Tibial artery (tissue), 4 donors: ENCODE data around the gene KRTAP1-5.
"Not testable (repeated sequence)": the region's sequence is repeated elsewhere in the genome, so short reads cannot be mapped to it uniquely, and the experiment has no call there.

Source experiments
- DNase-seq, 2 donors: peaks; one replicate each; pipeline ENCODE4 v3.0.0-alpha.2; 2019
- H3K27ac ChIP-seq, 2 donors: fragments of 200-600 bp; sonication (generic) in 1 of 2; 1 replicate in 1 of 2; 2 replicates in 1 of 2; pipeline ENCODE4 v1.5.1; 2018 to 2019; ENCODE audit warnings: mild to moderate bottlenecking in 1 of 2
- H3K27me3 ChIP-seq, 2 donors: fragments of 200-600 bp; sonication (generic) in 1 of 2; one replicate each; pipeline versions ENCODE4 v1.5.1 to v1.6.0; 2016 to 2019
- H3K36me3 ChIP-seq, 3 donors: fragments of 200-600 bp; sonication (generic) in 2 of 3; one replicate each; pipeline ENCODE4 v1.5.1; 2016 to 2019; ENCODE audit warnings: mild to moderate bottlenecking in 2 of 3
- H3K4me1 ChIP-seq, 4 donors: fragments of 200-600 bp; sonication (generic) in 2 of 4; 1 replicate in 3 of 4; 2 replicates in 1 of 4; pipeline ENCODE4 v1.5.1; 2016 to 2019
- H3K4me3 ChIP-seq, 2 donors: fragments of 200-600 bp; sonication (generic) in 1 of 2; 1 replicate in 1 of 2; 2 replicates in 1 of 2; pipeline ENCODE4 v1.5.1; 2018 to 2019; ENCODE audit warnings: mild to moderate bottlenecking in 2 of 2
- H3K9me3 ChIP-seq, 3 donors: fragments of 200-600 bp; sonication (generic) in 1 of 3; one replicate each; pipeline ENCODE4 v1.5.1; 2016 to 2019
- CTCF ChIP-seq, 2 experiments: fragments of 200-600 bp in 1 of 2; fragments of 450-650 bp in 1 of 2; IDR thresholded peaks; one replicate each; pipeline ENCODE4 v1.5.1; 2017 to 2019; ENCODE audit warnings: antibody characterized with exemption in 2 of 2, mild to moderate bottlenecking in 1 of 2, moderate library complexity in 1 of 2
- intact Hi-C: fragments of 100-400 bp; cut with DNase I; formaldehyde crosslinking; loops from one replicate; pipeline ENCODE4 v1.15.0; 2023; ENCODE audit warnings: low total_unique reads

KRTAP1-5 gene

GRCh38 chr17:41052566-41052965 lies 25.6 kb upstream of the KRTAP1-5 start:
- Histone ChIP-seq H3K9me3 (no peaks in the 10 kb centered on the region), H3K4me1 (no peaks in the 10 kb centered on the region), H3K27ac (no peak overlapping the region), H3K27me3 (peaks cover 0 to 2% of the 10 kb centered on the region in 2 donors), H3K4me3 (no peak overlapping the region), H3K36me3 (no peaks in the 10 kb centered on the region)
- TF ChIP-seq CTCF (IDR thresholded peaks at IDR 0.05), result no peak
- intact Hi-C loops, result no loop called here
- DNase-seq, result no peak

GRCh38 chr17:41049110-41049509 lies 22.1 kb upstream of the KRTAP1-5 start:
- intact Hi-C loops, result no loop called here
- Histone ChIP-seq H3K27ac (no peak overlapping the region), H3K36me3 (no peaks in the 10 kb centered on the region), H3K27me3 (peaks cover 0 to 2% of the 10 kb centered on the region in 2 donors), H3K4me3 (no peak overlapping the region), H3K4me1 (no peaks in the 10 kb centered on the region), H3K9me3 (no peaks in the 10 kb centered on the region)
- DNase-seq, result no peak
- TF ChIP-seq CTCF (IDR thresholded peaks at IDR 0.05), result no peak

GRCh38 chr17:41048441-41048840 lies 21.4 kb upstream of the KRTAP1-5 start:
- Histone ChIP-seq H3K4me3 (no peak overlapping the region), H3K27me3 (peaks cover 0 to 2% of the 10 kb centered on the region in 2 donors), H3K4me1 (no peaks in the 10 kb centered on the region), H3K27ac (no peak overlapping the region), H3K9me3 (no peaks in the 10 kb centered on the region), H3K36me3 (no peaks in the 10 kb centered on the region)
- no peak for DNase-seq
- TF ChIP-seq CTCF (IDR thresholded peaks at IDR 0.05), result no peak
- intact Hi-C loops, result no loop called here

GRCh38 chr17:41046735-41047465 lies 19.9 kb upstream of the KRTAP1-5 start, which contains the start of gene KRTAP2-1:
Gene KRTAP2-1 (minus strand): TSS chr17:41047316. CDS start chr17:41047267, 49 bp downstream.
- H3K36me3 ChIP-seq, intact Hi-C loops, H3K27me3 ChIP-seq, H3K27ac ChIP-seq, H3K4me3 ChIP-seq, H3K4me1 ChIP-seq, H3K9me3 ChIP-seq, DNase-seq: not testable (repeated sequence)

GRCh38 chr17:41042953-41043352 lies 15.9 kb upstream of the KRTAP1-5 start:
- TF ChIP-seq CTCF (IDR thresholded peaks at IDR 0.05), result no peak
- DNase-seq, result no peak
- Histone ChIP-seq H3K36me3 (no peaks in the 10 kb centered on the region), H3K4me3 (no peak overlapping the region), H3K27ac (no peak overlapping the region), H3K4me1 (peaks cover 0 to 10% (median 5%) of the 10 kb centered on the region in 4 donors), H3K27me3 (no peaks in the 10 kb centered on the region), H3K9me3 (no peaks in the 10 kb centered on the region)
- intact Hi-C loops, result no loop called here

GRCh38 chr17:41040783-41041571 lies 14.0 kb upstream of the KRTAP1-5 start, which contains the start of gene KRTAP1-1:
Gene KRTAP1-1 (minus strand): TSS chr17:41041450. CDS start chr17:41041397, 53 bp downstream.
- peaks cover 0 to 10% (median 5%) of the 10 kb centered on the region in 4 donors for H3K4me1 ChIP-seq
- DNase-seq, result peak in 1 of 2 donors; percentile 69
- intact Hi-C loops, H3K9me3 ChIP-seq, H3K27me3 ChIP-seq, H3K36me3 ChIP-seq, H3K4me3 ChIP-seq: not testable (repeated sequence)
- H3K27ac ChIP-seq, result peak within 1 kb of the TSS in 1 of 2 donors; percentile 40
